Measurements from ENCODE around the gene APOL2.

DNA sequence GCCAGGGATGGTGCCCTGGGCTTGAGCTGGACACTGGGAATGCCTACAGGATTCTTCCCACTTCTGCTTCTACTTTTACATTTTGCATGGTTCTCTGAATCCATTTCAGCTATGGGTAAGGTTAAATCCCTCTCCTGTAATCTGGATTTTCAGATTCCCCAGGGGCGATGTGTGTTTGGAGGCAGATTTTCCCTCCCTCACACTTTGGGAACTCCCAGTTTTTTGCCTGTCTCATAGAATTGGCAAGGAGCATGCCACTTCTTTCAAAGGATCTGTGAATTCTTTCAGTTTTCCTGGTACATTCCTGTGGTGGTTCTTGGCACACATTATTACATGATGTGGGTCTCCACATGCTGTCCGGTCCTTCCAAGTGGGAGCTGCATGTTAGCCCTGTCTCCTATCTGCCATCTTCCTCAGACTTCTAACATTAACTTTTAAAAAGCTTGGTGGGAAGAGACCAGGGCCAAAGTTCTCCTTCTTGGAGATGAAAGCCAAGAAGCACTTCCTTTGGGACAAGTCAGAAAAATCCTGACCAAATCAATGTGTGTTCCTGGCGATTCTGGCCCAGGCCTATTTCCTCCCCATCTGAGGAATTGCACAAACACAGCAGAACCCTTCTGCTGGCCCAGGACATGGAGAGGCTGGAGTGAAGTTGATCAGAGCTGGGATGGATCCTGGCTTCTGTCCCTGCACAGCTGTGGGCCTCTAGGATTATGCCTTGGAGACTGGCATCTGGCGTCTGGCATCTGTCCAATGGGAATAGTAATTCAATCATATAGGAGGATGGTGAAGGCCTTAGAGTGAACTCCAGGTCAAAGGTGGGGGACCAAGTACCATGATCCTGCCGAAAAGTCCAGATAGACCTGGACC lies 5.4 kb upstream of the APOL2 start:
- TF ChIP-seq, protein P1, sequence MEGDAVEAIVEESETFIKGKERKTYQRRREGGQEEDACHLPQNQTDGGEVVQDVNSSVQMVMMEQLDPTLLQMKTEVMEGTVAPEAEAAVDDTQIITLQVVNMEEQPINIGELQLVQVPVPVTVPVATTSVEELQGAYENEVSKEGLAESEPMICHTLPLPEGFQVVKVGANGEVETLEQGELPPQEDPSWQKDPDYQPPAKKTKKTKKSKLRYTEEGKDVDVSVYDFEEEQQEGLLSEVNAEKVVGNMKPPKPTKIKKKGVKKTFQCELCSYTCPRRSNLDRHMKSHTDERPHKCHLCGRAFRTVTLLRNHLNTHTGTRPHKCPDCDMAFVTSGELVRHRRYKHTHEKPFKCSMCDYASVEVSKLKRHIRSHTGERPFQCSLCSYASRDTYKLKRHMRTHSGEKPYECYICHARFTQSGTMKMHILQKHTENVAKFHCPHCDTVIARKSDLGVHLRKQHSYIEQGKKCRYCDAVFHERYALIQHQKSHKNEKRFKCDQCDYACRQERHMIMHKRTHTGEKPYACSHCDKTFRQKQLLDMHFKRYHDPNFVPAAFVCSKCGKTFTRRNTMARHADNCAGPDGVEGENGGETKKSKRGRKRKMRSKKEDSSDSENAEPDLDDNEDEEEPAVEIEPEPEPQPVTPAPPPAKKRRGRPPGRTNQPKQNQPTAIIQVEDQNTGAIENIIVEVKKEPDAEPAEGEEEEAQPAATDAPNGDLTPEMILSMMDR (IDR thresholded peaks at IDR 0.05; ENCODE audit: low read length) = no peak
- TF ChIP-seq EZH2phosphoT487 (IDR thresholded peaks at IDR 0.05; ENCODE audit: low read length) (no peak), EZH2 (optimal IDR thresholded peaks at IDR 0.05; ENCODE audit: low read depth, low read length) (no peak)
